ENCODE data around the gene KRT13. TPM values are rescaled to one million over a fixed set of nuclear protein-coding genes. Genes with fewer than 3 reads are reported as not detected.

Gene KRT13
- total and polyA plus RNA-seq, 2 donors (not counting 1 experiment from before 2014, with no cell fraction given): not detected

GRCh38 chr17:41494524-41494923 is 10.9 kb downstream of the KRT13 start:
- Histone ChIP-seq H3K4me1 (ENCODE audit: control insufficient read depth in 2 of 2, insufficient read depth in 2 of 2, low read length in 2 of 2) (peaks cover 0 to 20% of the 10 kb centered on the region in 2 donors), H3K9me3 (ENCODE audit: control extremely low read depth in 1 of 3, control insufficient read depth in 2 of 3, insufficient read depth in 1 of 3, low read length in 2 of 3) (peaks cover 0 to 14% (median 0%) of the 10 kb centered on the region in 3 donors), H3K9ac (ENCODE audit: low read length) (no peak overlapping the region), H2AFZ (ENCODE audit: insufficient read depth, low read depth, low read length, poor library complexity, severe bottlenecking) (no peak overlapping the region), H3K27me3 (replicated peaks in 1 of 4; ENCODE audit: control extremely low read depth in 1 of 4, control insufficient read depth in 3 of 4, insufficient read depth in 4 of 4, low read length in 3 of 4) (peaks cover 0 to 2% (median 0%) of the 10 kb centered on the region in 4 experiments), H3K79me2 (ENCODE audit: control insufficient read depth, insufficient read depth, low read length) (no peaks in the 10 kb centered on the region), H3K36me3 (replicated peaks in 1 of 2; ENCODE audit: control extremely low read depth in 1 of 2, control insufficient read depth in 1 of 2, extremely low read depth in 1 of 2, insufficient read depth in 2 of 2, low read length in 1 of 2) (no peaks in the 10 kb centered on the region), H3K4me2 (replicated peaks; ENCODE audit: low read depth, low read length, poor library complexity, severe bottlenecking) (no peak overlapping the region), H3K27ac (ENCODE audit: low read length in 2 of 2) (no peak overlapping the region), H4K20me1 (ENCODE audit: control insufficient read depth, insufficient read depth, low read length, poor library complexity, severe bottlenecking) (no peaks in the 10 kb centered on the region), H3K4me3 (ENCODE audit: control extremely low read depth in 1 of 5, extremely low read depth in 1 of 5, insufficient read depth in 1 of 5, low read depth in 2 of 5, low read length in 4 of 5) (no peak overlapping the region)
- intact Hi-C loops (cut with micrococcal nuclease): no loop called here
- TF ChIP-seq EZH2 (IDR thresholded peaks at IDR 0.05; ENCODE audit: borderline replicate concordance, insufficient read depth, low read depth, low read length, poor library complexity, severe bottlenecking) (no peak), CTCF (IDR thresholded peaks at IDR 0.05) (no peak)
- DNase-seq: no peak
- POLR2A ChIA-PET: no interaction called here
- 85% methylated on average over 2 of the region's 2 CpGs for WGBS (ENCODE audit: insufficient coverage)
- Mint-ChIP-seq H3K4me1 (peaks cover 6% of the 10 kb centered on the region), H3K27ac (no peak overlapping the region), H3K27me3 (peaks cover 26% of the 10 kb centered on the region), H3K4me3 (no peak overlapping the region), H3K9me3 (ENCODE audit: insufficient read depth) (no peaks in the 10 kb centered on the region)
- CTCF ChIA-PET: interaction anchor here (1.2 kb wide), 1 partner anchor 55 kb away, joined by 3 read pairs; no protein-coding TSS in a partner anchor
- ATAC-seq (ENCODE audit: low read depth): no peak

GRCh38 chr17:41492771-41493170 is 12.6 kb downstream of the KRT13 start:
- intact Hi-C loops (cut with micrococcal nuclease): no loop called here
- POLR2A ChIA-PET: no interaction called here

More at GRCh38 chr17:41492771-41493170, 12.6 kb downstream of the KRT13 start:
- Mint-ChIP-seq H3K27ac (no peak overlapping the region), H3K27me3 (peaks cover 28% of the 10 kb centered on the region), H3K9me3 (ENCODE audit: insufficient read depth) (no peaks in the 10 kb centered on the region), H3K4me3 (no peak overlapping the region), H3K4me1 (peaks cover 4% of the 10 kb centered on the region)
- no peak for DNase-seq
- Histone ChIP-seq H3K27ac (ENCODE audit: low read length in 2 of 2) (no peak overlapping the region), H4K20me1 (ENCODE audit: control insufficient read depth, insufficient read depth, low read length, poor library complexity, severe bottlenecking) (no peaks in the 10 kb centered on the region), H3K9ac (ENCODE audit: low read length) (no peak overlapping the region), H3K9me3 (ENCODE audit: control extremely low read depth in 1 of 3, control insufficient read depth in 2 of 3, insufficient read depth in 1 of 3, low read length in 2 of 3) (peaks cover 0 to 12% (median 0%) of the 10 kb centered on the region in 3 donors), H3K4me2 (replicated peaks; ENCODE audit: low read depth, low read length, poor library complexity, severe bottlenecking) (no peak overlapping the region), H2AFZ (ENCODE audit: insufficient read depth, low read depth, low read length, poor library complexity, severe bottlenecking) (no peak overlapping the region), H3K36me3 (replicated peaks in 1 of 2; ENCODE audit: control extremely low read depth in 1 of 2, control insufficient read depth in 1 of 2, extremely low read depth in 1 of 2, insufficient read depth in 2 of 2, low read length in 1 of 2) (no peaks in the 10 kb centered on the region), H3K79me2 (ENCODE audit: control insufficient read depth, insufficient read depth, low read length) (no peaks in the 10 kb centered on the region), H3K4me3 (ENCODE audit: control extremely low read depth in 1 of 5, extremely low read depth in 1 of 5, insufficient read depth in 1 of 5, low read depth in 2 of 5, low read length in 4 of 5) (no peak overlapping the region), H3K27me3 (replicated peaks in 1 of 4; ENCODE audit: control extremely low read depth in 1 of 4, control insufficient read depth in 3 of 4, insufficient read depth in 4 of 4, low read length in 3 of 4) (no peaks in the 10 kb centered on the region), H3K4me1 (ENCODE audit: control insufficient read depth in 2 of 2, insufficient read depth in 2 of 2, low read length in 2 of 2) (peaks cover 0 to 11% of the 10 kb centered on the region in 2 donors)
- CTCF ChIA-PET: no interaction called here
- no peak for ATAC-seq (ENCODE audit: low read depth)
- TF ChIP-seq EZH2 (IDR thresholded peaks at IDR 0.05; ENCODE audit: borderline replicate concordance, insufficient read depth, low read depth, low read length, poor library complexity, severe bottlenecking) (no peak), CTCF (IDR thresholded peaks at IDR 0.05) (no peak)
- WGBS (ENCODE audit: insufficient coverage): 63% methylated on average over 4 of the region's 4 CpGs

All from B cell (primary cell).